OCI-LY7 (cell line): ENCODE results near the gene VWA2. TPM values are rescaled to one million over a fixed set of nuclear protein-coding genes. Genes with fewer than 3 reads are reported as not detected.

Experiments used
- BruUV-seq: library from RNA; stranded (reverse); fragments of 400-500 nt; replicated peaks from 2 replicates; lab custom pipeline; 2021; lab: Mats Ljungman, UMichigan
- CTCF ChIA-PET: fragments of 300-600 bp; sonication (Branson Sonifier 250); formaldehyde crosslinking; loops from one replicate; lab custom pipeline; 2022; ENCODE audit warnings: antibody characterized with exemption; ENCODE audit not compliant: unreplicated experiment; lab: Charles Lee
- POLR2A ChIA-PET: fragments of 300-600 bp; sonication (Branson Sonifier 250); formaldehyde crosslinking; loops from one replicate; lab custom pipeline; 2022; ENCODE audit warnings: antibody characterized with exemption; lab: Charles Lee
- DNase-seq: peaks from one replicate; pipeline ENCODE4 v3.0.0-alpha.2; 2015; ENCODE audit warnings: low spot score
- H2AFZ ChIP-seq: fragments of 200-600 bp; sonication (generic), shearing (Covaris generic); 2 replicates; pipeline ENCODE4 v1.6.1; 2014; ENCODE audit warnings: mild to moderate bottlenecking, antibody characterized with exemption, low read length, moderate library complexity
- H3K27ac ChIP-seq: fragments of 200-600 bp; sonication (generic); 2 replicates; pipeline ENCODE4 v1.5.1; 2014; ENCODE audit warnings: mixed run types, low read depth, mild to moderate bottlenecking, moderate library complexity, low read length, inconsistent platforms; ENCODE audit not compliant: poor library complexity, severe bottlenecking
- H3K36me3 ChIP-seq: fragments of 200-600 bp; sonication (generic); 2 replicates; pipeline ENCODE4 v1.6.1; 2014; ENCODE audit warnings: mild to moderate bottlenecking, antibody characterized with exemption, low read length, moderate library complexity, mixed read lengths; ENCODE audit not compliant: insufficient read depth
- H3K4me1 ChIP-seq: fragments of 200-600 bp; sonication (generic); 2 replicates; pipeline ENCODE4 v1.5.1; 2014; ENCODE audit warnings: mild to moderate bottlenecking, low read length; ENCODE audit not compliant: insufficient read depth, poor library complexity, severe bottlenecking
- H3K4me2 ChIP-seq: fragments of 200-600 bp; sonication (generic); 2 replicates; pipeline ENCODE4 v1.6.1; 2014; ENCODE audit warnings: mild to moderate bottlenecking, low read length
- H3K4me3 ChIP-seq: fragments of 200-600 bp; sonication (generic); 2 replicates; pipeline ENCODE4 v1.5.1; 2014; ENCODE audit warnings: mild to moderate bottlenecking, low read depth, low read length; ENCODE audit not compliant: poor library complexity, severe bottlenecking
- H3K79me2 ChIP-seq: fragments of 200-600 bp; sonication (generic); 2 replicates; pipeline ENCODE4 v1.6.1; 2016; ENCODE audit warnings: low read depth, mild to moderate bottlenecking, low read length, moderate library complexity, mixed read lengths; ENCODE audit not compliant: insufficient read depth
- H3K9me2 ChIP-seq: fragments of 200-600 bp; sonication (generic); 2 replicates; pipeline ENCODE4 v1.6.1; 2016; ENCODE audit warnings: mild to moderate bottlenecking, low read length, mixed read lengths; ENCODE audit not compliant: insufficient read depth
- H3K9me3 ChIP-seq: fragments of 200-600 bp; sonication (generic); 2 replicates; pipeline ENCODE4 v1.6.1; 2014; ENCODE audit warnings: mild to moderate bottlenecking, mixed run types, low read length, mixed read lengths
- H4K20me1 ChIP-seq: fragments of 200-600 bp; sonication (generic); 2 replicates; pipeline ENCODE4 v1.6.1; 2014; ENCODE audit warnings: mild to moderate bottlenecking, antibody characterized with exemption, low read length, moderate library complexity, mixed read lengths; ENCODE audit not compliant: insufficient read depth
- CTCF ChIP-seq: fragments of 200-600 bp; sonication (generic); conservative IDR thresholded peaks from 2 replicates; pipeline ENCODE4 v1.5.1; 2014; ENCODE audit warnings: mild to moderate bottlenecking, antibody characterized with exemption, low read length, moderate library complexity, mixed read lengths
- EZH2phosphoT487 ChIP-seq: fragments of 200-600 bp; sonication (generic); IDR thresholded peaks from 2 replicates; pipeline ENCODE4 v1.6.1; 2018; ENCODE audit warnings: low read depth, borderline replicate concordance, mild to moderate bottlenecking, mixed run types, antibody characterized with exemption, low read length, moderate library complexity, mixed read lengths
- intact Hi-C: fragments of 100-400 bp; cut with micrococcal nuclease; formaldehyde crosslinking; loops from one replicate; pipeline ENCODE4 v1.10.0; 2022; ENCODE audit not compliant: unreplicated experiment
- total RNA-seq, 2 experiments: library from RNA; depleted of rRNA in 1 of 2; stranded (reverse); fragments of >200 nt in 1 of 2; shearing (Covaris generic) in 1 of 2; gene quantifications; 2 replicates each; pipeline ENCODE4 v1.2.3, GENCODE V29; 2014 to 2022

The VWA2 gene
- total RNA-seq, 2 experiments from 2014 or later: not detected

DNA sequence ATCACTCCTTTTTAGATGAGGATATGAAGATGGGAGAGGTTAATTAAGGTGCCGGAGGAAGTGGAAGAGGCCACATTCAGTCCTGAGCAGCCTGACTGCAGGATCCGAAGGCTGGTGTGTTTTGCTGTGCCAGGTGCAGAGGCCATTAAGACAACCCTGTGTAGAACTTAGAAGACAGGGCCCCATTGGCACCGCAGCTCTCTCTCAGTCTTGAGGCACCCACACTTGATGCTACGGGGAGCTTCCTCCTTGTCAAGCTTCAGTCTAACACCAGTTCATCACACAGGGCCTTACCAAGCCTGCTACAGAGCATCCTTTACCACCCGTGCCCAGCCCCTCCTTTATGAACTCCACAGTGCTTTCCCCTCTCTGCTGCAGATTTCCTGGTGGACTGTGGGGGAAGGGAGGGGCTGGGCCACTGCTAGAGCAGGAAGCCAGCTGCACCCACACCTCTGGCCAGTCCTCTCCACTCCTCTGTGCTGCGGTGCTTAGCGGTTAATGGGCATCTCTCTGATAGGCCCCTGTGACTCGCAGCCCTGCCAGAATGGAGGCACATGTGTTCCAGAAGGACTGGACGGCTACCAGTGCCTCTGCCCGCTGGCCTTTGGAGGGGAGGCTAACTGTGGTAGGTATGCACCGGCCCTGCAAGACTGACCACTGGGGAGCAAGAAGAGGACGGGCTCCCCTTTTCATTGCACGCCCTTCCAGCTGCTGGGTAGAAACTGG is 45.5 kb downstream of the VWA2 start:
- ChIA-PET CTCF (no interaction called here), POLR2A (interaction anchor here (0.7 kb wide), 1 partner anchor 858 kb away, joined by 3 read pairs; no protein-coding TSS in a partner anchor)
- no peaks in the 10 kb centered on the region for H3K9me2 ChIP-seq
- H4K20me1 ChIP-seq: no peaks in the 10 kb centered on the region
- H3K9me3 ChIP-seq: no peaks in the 10 kb centered on the region
- H2AFZ ChIP-seq: no peak overlapping the region
- no peaks in the 10 kb centered on the region for H3K4me1 ChIP-seq
- H3K79me2 ChIP-seq: no peaks in the 10 kb centered on the region
- no peak for DNase-seq
- H3K27ac ChIP-seq: no peak overlapping the region
- H3K4me3 ChIP-seq: no peak overlapping the region
- no peak for TF ChIP-seq CTCF
- no peak overlapping the region for H3K4me2 ChIP-seq
- no peaks in the 10 kb centered on the region for H3K36me3 ChIP-seq
- intact Hi-C loops: no loop called here
- BruUV-seq: no TSS peak

GRCh38 chr10:114285961-114286441 is 46.9 kb downstream of the VWA2 start:
- H3K4me2 ChIP-seq: no peak overlapping the region
- H3K27ac ChIP-seq: no peak overlapping the region
- no peak overlapping the region for H3K4me3 ChIP-seq
- no peak for TF ChIP-seq CTCF
- no peak for TF ChIP-seq EZH2phosphoT487
- H3K9me2 ChIP-seq: no peaks in the 10 kb centered on the region
- no peaks in the 10 kb centered on the region for H4K20me1 ChIP-seq
- POLR2A ChIA-PET: interaction anchor here (0.6 kb wide), 2 partner anchors 15 to 364 kb away, joined by 3 read pairs; no protein-coding TSS in a partner anchor
- H3K79me2 ChIP-seq: no peaks in the 10 kb centered on the region
- CTCF ChIA-PET: no interaction called here
- no TSS peak for BruUV-seq
- DNase-seq: no peak
- no peaks in the 10 kb centered on the region for H3K36me3 ChIP-seq
- no peaks in the 10 kb centered on the region for H3K9me3 ChIP-seq
- intact Hi-C loops: no loop called here
- H3K4me1 ChIP-seq: no peaks in the 10 kb centered on the region
- H2AFZ ChIP-seq: no peak overlapping the region

DNA sequence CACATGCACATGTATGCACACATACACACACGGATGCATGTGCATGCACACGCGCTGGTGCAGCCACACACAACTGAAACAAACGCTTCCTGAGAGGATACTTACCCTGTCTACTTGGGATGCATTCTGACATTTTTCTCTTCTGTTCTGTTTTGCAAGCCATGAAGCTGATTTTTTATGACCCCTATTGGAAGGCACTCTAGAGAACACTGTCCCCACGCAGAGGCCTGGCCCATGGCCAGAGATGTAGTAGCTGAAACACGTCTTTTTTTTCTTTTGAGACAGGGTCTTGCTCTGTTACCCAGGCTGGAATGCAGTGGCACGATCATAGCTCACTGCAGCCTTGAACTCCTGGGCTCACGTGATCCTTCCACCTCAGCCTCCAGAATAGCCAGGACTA is 47.9 kb downstream of the VWA2 start:
- no TSS peak for BruUV-seq
- Histone ChIP-seq H3K36me3 (no peaks in the 10 kb centered on the region), H3K27ac (no peak overlapping the region), H3K79me2 (no peaks in the 10 kb centered on the region), H3K9me2 (no peaks in the 10 kb centered on the region), H3K4me1 (no peaks in the 10 kb centered on the region), H3K4me2 (no peak overlapping the region), H4K20me1 (no peaks in the 10 kb centered on the region), H3K4me3 (no peak overlapping the region), H3K9me3 (no peaks in the 10 kb centered on the region), H2AFZ (no peak overlapping the region)
- no peak for DNase-seq
- ChIA-PET POLR2A (interaction anchor here (0.6 to 1.8 kb wide), 2 partner anchors 16 to 112 kb away, joined by 3 read pairs; no protein-coding TSS in a partner anchor), CTCF (no interaction called here)
- TF ChIP-seq EZH2phosphoT487 (no peak), CTCF (no peak)
- intact Hi-C loops: no loop called here
